RPMI8226 (cell line): ENCODE measurements around the gene KRT78.

Source experiments
- DNase-seq: peaks from one replicate; pipeline ENCODE4 v3.0.0-alpha.2; 2015

Gene KRT78

DNA sequence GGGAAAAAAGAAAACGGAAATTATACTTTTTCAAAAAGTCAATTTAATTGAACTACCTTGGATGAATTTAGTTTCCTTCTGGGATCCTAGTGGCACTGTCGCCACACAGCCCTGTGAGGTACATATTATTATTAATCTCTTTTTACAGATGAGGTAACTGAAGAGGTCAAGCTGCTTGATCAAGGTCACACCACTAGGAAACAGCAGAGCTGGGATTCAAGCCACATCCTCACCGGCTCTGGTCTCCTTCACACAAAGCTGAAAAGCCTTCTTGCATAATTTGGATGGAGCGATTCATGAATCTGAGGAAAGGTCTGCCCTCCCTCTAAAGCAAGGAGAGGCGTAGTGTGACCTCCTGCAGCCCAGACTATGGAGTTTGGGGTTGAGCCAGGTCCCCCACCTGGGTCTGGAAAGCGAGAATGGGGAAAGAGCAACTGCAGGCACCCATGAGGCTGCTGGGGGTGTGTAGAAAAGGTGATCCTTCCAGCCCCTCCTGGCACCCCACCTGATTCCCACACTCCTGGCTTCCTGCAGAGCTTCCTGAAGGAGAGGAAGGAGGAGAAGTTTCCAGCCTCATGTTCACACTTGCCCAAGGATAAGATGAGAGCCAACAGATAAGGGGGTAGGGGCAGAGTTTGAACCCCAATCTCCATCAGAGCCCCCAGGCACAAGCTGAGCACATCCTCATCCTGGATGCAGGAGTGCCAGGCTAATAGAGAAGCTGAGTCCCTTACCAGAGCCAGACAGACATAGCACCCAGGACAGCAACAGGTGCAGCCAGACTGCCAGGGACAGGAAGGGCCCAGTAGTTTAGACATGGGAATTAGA is 10.8 kb downstream of the KRT78 start:
- no peak for DNase-seq

DNA sequence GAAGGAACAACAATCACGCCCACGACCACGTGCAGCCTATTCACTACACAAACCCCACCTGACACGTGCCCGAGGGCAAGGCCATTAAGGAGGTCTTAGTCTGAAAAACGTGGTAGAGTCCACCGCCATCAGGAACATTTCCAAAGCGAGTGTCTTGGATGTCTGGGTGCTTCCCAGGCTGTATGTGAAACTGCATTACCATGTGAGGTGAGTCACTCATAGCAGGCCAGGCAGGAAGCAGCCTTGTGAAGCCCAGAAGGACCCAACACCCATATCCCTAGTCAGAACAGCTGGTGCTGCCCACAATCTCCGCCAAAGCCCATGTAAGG is 11.4 kb downstream of the KRT78 start:
- DNase-seq = no peak

GRCh38 chr12:52836491-52837412 is 12.0 kb downstream of the KRT78 start:
- no peak for DNase-seq

- no peak for DNase-seq
Measured at GRCh38 chr12:52836042-52836466, 12.7 kb downstream of the KRT78 start.

GRCh38 chr12:52835271-52836041 is 13.3 kb downstream of the KRT78 start:
- DNase-seq = no peak

GRCh38 chr12:52834727-52835001 is 14.1 kb downstream of the KRT78 start:
- DNase-seq = no peak

- no peak for DNase-seq
Measured at GRCh38 chr12:52833922-52834726, 14.7 kb downstream of the KRT78 start, which contains the start of gene KRT79. Gene KRT79 (minus strand): TSS chr12:52834311. CDS start chr12:52834260, 51 bp downstream.

GRCh38 chr12:52832985-52833905 is 15.5 kb downstream of the KRT78 start:
- no peak for DNase-seq

GRCh38 chr12:52832451-52832850 is 16.3 kb downstream of the KRT78 start:
- DNase-seq = no peak

DNA sequence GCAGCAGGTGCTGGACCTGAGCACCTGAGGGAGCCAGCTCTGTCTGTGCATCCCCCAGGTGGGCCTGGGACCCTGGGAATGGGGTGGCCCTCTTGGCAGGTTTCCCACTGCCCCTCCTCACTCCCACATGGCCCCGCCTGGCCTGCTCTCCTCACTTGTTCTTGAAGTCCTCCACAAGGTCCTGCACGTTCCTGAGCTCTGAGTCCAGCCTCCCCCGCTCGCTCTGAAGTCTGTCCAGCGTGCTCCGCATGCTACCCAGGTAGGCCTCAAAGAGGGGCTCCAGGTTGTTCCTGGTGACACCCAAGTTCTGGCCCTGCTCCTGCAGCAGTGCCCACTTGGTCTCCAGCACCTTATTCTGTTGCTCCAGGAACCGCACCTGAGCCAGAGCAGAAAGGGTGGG is 17.5 kb downstream of the KRT78 start:
- DNase-seq = no peak

- no peak for DNase-seq
Measured at GRCh38 chr12:52829986-52830770, 18.6 kb downstream of the KRT78 start.

- DNase-seq = no peak
Measured at GRCh38 chr12:52828591-52829021, 20.2 kb downstream of the KRT78 start.

DNA sequence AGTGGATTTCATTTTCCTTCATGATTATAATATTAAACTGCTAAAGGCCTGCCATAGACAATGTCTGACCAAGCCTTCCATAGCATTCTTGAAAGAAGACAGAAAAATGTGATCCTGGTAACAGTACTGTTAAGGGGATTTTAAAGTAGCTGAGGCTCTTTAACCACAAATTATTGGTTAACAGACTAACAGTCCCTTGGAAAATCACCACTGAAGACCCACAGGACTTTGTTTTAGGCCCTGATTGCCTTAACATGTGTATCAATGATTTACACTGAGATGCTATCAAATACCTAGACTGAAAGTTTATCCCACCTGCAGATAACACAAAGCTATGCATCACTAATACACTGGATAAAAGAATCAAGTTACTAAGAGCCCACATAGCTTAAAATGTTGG is 20.6 kb downstream of the KRT78 start:
- no peak for DNase-seq

DNA sequence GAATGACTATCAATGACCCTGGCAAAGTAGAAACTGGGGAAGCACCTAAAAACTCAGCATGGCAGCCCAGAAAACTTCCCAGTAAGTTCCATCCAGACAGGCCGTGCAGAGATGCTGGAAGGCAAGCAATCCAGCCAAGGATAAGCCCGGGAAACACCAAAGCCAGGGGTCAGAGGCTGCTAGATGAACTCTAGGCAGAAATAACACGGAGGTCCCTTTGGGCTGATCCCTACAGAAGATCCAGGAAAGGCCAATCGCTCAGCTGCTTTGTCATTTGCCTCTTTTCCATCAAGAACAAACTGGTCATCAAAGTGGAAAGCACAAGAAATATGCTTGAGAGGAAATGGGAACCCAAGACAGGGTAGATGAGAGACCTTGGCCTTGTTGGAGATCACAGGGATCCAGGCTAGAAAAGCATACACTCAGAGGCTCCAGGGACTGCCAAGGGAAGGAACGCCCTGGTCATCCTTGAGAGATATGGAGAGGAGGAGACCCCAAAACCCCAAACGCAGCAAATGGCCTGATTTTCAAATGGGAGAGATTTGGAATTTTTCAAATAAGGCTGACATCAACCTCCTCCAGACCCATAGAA is 21.2 kb downstream of the KRT78 start:
- DNase-seq = no peak

DNA sequence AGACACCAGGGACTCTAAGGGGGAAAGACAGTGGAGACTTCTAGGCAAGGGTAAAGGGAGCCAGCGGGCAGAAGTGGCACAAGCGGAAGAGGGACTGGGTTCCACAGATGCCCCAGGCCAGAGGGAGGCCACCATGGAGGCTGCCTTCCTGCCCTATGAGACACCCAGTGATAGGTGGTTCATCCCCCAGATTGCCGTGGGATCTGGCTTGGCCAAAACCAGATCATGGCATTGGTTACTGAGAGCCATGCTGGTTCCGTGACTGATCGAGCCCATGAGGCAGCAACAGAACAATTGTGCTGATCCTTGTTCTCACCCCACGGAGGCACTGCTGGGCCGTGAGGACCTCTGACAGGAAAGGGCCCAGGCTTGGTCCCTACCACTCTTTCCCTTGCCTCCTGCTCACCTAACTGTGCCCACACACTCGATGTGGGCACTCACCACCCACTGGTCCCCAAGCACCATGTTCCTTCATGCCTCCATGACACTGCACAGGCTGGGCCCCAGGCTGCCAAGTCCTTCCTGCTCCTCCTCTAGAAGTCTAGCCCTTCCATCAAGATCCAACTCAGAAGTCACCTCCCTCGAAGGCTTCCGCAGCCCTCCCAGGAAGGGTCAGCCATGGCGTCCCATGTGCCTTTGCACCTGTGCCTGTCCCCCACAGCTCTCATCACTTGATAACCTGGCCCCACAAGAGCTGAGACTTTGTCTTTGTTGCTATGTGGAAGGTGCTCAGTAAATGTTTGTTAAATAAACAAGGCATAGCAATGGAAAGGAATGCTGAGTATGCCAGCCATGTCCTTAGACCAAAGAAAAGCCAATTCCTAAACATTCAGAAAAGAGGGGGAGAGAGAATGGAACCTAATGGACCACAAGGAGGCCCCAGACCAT is 21.9 kb downstream of the KRT78 start:
- DNase-seq = no peak

DNA sequence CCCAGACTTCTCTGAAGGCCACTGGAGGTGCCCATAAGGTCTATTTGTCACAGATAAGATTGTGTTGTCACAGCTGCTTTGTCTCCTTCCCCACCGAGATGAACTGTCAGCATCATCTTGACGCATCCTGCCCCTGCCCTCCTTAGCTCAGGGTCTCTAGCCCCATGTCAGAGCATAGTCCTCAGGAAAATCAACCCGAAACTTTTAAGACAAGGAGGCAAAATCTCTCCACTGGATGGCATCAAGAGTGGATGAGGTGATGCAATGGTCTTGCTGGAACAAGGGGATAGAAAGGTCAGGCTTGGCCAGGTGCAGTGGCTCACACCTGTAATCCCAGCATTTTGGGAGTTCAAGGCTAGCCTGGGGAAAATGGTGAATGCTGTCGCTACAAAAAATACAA is 22.8 kb downstream of the KRT78 start:
- DNase-seq = no peak

- DNase-seq = no peak
Measured at GRCh38 chr12:52824741-52825410, 23.9 kb downstream of the KRT78 start.

DNA sequence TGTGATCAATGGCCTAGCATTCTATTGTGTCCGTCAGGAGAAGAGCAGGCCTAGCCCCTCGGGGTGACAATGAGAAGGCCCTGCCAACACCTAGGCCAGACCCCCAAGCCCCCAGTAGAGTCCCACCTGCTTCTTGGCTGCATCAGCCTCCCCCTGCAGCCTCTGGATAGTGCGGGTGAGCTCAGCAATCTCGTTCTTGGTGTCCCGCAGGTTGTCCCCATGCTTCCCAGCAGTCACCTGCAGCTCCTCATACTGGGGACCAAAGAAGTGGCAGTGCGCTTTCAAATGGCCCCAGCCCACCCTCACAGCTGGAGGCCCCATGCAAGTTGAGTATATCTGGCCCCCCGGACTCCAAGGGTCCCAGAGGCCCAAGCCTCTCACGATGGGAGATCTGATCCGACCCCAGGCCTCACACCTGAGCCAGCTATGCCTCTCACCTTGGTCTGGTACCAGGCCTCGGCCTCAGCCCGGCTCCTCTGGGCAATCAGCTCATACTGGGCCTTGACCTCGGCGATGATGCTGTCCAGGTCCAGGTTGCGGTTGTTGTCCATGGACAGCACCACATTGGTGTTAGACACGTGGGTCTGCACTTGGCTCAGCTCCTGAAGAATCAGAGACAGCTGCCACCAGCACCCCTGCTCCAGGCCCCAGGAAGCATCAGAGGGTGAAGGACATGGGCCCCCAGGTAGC is 24.9 kb downstream of the KRT78 start:
- DNase-seq = no peak
